CD1c-positive myeloid dendritic cell (primary cell): ENCODE data around the gene FAM180A.

ENCODE experiments used
- DNase-seq: peaks from one replicate; pipeline ENCODE4 v3.0.0-alpha.2; 2016; ENCODE audit errors: extremely low spot score

Gene FAM180A

DNA sequence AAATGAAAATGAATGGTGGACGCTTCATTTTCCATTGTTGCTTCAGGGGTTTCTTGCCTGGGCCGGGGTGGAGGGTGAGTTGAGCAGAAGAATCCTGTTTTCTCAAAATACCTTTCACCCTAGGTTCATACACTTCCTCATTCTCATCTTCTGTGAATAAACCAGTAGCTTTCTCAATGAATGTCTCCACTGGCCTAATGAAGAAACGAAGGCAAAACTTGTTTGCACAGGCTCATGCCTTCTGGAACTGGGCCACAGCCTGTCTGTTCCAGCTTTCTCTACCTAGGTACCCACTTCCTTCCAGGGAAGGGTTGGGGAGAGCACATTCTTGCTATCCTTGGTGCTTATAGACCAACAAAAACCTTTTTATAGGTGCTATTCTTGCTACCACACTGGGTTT lies 65.0 kb downstream of the FAM180A start:
- DNase-seq: no peak

DNA sequence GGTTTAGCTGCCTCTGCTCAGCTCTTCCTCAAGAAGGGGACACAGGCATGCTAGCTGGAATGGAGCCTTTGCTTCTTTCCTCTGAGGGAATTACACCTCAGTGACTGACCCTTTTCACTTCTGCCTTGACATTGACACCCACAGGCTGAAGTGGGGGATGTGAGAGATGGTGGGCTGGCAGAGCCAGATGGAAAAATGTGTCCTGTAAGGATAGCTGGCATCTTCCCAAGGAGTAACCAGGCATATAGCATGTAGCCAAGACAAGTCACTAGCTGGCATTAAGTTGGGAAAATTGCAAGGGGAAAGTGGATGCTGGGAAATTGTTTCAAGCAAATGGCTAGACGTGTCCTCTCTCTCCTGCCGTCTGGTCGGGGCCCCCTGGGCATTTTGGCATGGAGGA lies 66.4 kb downstream of the FAM180A start:
- no peak for DNase-seq

DNA sequence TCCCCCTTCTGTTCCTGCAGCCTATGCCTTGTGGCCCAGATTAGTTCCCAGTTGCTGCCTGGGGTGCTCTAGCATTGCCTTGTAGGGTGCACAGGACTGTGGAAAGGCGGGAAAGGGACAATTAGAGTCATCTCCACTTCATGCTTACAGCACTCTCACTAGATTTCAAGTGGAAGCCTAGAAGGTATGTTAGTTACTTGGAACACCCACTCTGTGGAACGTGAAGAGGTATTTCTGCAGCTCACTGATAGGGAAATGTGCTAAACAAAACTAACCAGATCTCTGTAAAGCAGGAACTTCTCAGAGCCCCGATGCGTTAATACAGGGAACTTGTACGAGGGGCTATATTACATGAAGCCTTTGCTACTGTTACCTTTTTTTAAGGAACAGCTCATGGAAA lies 66.9 kb downstream of the FAM180A start:
- no peak for DNase-seq
